Ovary (tissue), 3 donors: ENCODE results near the gene RPS6KB2.

Experiments
- CTCF ChIP-seq, 3 donors: fragments of 450-650 bp in 2 of 3; fragments of 200-600 bp in 1 of 3; IDR thresholded peaks; one replicate each; pipeline versions ENCODE4 v1.5.1 to v1.8.0; 2016 to 2022; ENCODE audit warnings: antibody characterized with exemption in 3 of 3, mild to moderate bottlenecking in 1 of 3
- EP300 ChIP-seq: sonication (generic); formaldehyde crosslinking; IDR thresholded peaks from one replicate; pipeline ENCODE4 v1.6.1; 2017; ENCODE audit warnings: antibody characterized with exemption
- POLR2A ChIP-seq: fragments of 450-650 bp; IDR thresholded peaks from one replicate; pipeline ENCODE4 v1.6.1; 2017; ENCODE audit warnings: antibody characterized with exemption, mild to moderate bottlenecking, moderate library complexity
- donor health status: DM: no; HTN: no; CAD: no.

GRCh38 chr11:67396259-67396581, 32.1 kb upstream of the RPS6KB2 start:
- TF ChIP-seq CTCF (IDR thresholded peaks at IDR 0.05) = no peak
- TF ChIP-seq POLR2A = no peak
- no peak for TF ChIP-seq EP300
